WTC11 (cell line): ENCODE measurements around the gene PCSK2. TPM values are rescaled to one million over a fixed set of nuclear protein-coding genes. Genes with fewer than 3 reads are reported as not detected.

ENCODE experiments used
- AR ChIP-seq: fragments of 250-450 bp; sonication (Bioruptor Pico); IDR thresholded peaks from 2 replicates; pipeline ENCODE4 v1.9.0; 2021; ENCODE audit warnings: mild to moderate bottlenecking
- ATF1 ChIP-seq: sonication (generic); formaldehyde crosslinking; IDR thresholded peaks from 2 replicates; pipeline ENCODE4 v1.8.1; 2023; ENCODE audit warnings: mild to moderate bottlenecking, moderate library complexity, missing genetic modification reagents
- ATF3 ChIP-seq: sonication (generic); formaldehyde crosslinking; conservative IDR thresholded peaks from 2 replicates; pipeline ENCODE4 v1.8.1; 2022; ENCODE audit warnings: mild to moderate bottlenecking, missing genetic modification reagents
- CBFB ChIP-seq: sonication (generic); formaldehyde crosslinking; IDR thresholded peaks from 2 replicates; pipeline ENCODE4 v1.8.1; 2022; ENCODE audit warnings: mild to moderate bottlenecking, low read depth, missing genetic modification reagents
- CREM ChIP-seq: sonication (generic); formaldehyde crosslinking; IDR thresholded peaks from 2 replicates; pipeline ENCODE4 v1.8.1; 2022; ENCODE audit warnings: mild to moderate bottlenecking, missing genetic modification reagents, moderate library complexity
- ELF4 ChIP-seq: sonication (generic); formaldehyde crosslinking; IDR thresholded peaks from 2 replicates; pipeline ENCODE4 v1.8.1; 2022; ENCODE audit warnings: low read depth, mild to moderate bottlenecking, moderate library complexity, missing genetic modification reagents
- FOXJ3 ChIP-seq: sonication (generic); formaldehyde crosslinking; IDR thresholded peaks from 2 replicates; pipeline ENCODE4 v1.9.0; 2021; ENCODE audit warnings: missing genetic modification reagents, mild to moderate bottlenecking, borderline replicate concordance
- GABPB1 ChIP-seq: sonication (generic); formaldehyde crosslinking; IDR thresholded peaks from 2 replicates; pipeline ENCODE4 v1.8.1; 2023; ENCODE audit warnings: mild to moderate bottlenecking, missing genetic modification reagents
- GRHL2 ChIP-seq: fragments of 250-450 bp; sonication (Bioruptor Pico); IDR thresholded peaks from 2 replicates; pipeline ENCODE4 v1.8.0; 2022; ENCODE audit warnings: mild to moderate bottlenecking, moderate library complexity; ENCODE audit not compliant: insufficient replicate concordance, severe bottlenecking
- IRF2 ChIP-seq: sonication (generic); formaldehyde crosslinking; IDR thresholded peaks from 2 replicates; pipeline ENCODE4 v1.8.0; 2022; ENCODE audit warnings: low read depth, missing genetic modification reagents, borderline replicate concordance
- MLX ChIP-seq: sonication (generic); formaldehyde crosslinking; IDR thresholded peaks from 2 replicates; pipeline ENCODE4 v1.8.1; 2023; ENCODE audit warnings: mild to moderate bottlenecking, missing genetic modification reagents, moderate library complexity
- MYBL2 ChIP-seq: sonication (generic); formaldehyde crosslinking; IDR thresholded peaks from 2 replicates; pipeline ENCODE4 v1.8.1; 2023; ENCODE audit warnings: mild to moderate bottlenecking, moderate library complexity, missing genetic modification reagents
- NFE2L1 ChIP-seq: sonication (generic); formaldehyde crosslinking; IDR thresholded peaks from 2 replicates; pipeline ENCODE4 v1.8.1; 2023; ENCODE audit warnings: missing genetic modification reagents
- NFYB ChIP-seq: sonication (generic); formaldehyde crosslinking; conservative IDR thresholded peaks from 2 replicates; pipeline ENCODE4 v1.8.0; 2022; ENCODE audit warnings: low read depth, missing genetic modification reagents
- PRDM15 ChIP-seq: sonication (generic); formaldehyde crosslinking; IDR thresholded peaks from 2 replicates; pipeline ENCODE4 v1.8.0; 2022; ENCODE audit warnings: missing genetic modification reagents
- PRRX2 ChIP-seq: fragments of 250-450 bp; sonication (Bioruptor Pico); IDR thresholded peaks from 2 replicates; pipeline ENCODE4 v1.8.0; 2021; ENCODE audit warnings: mild to moderate bottlenecking
- RELA ChIP-seq: sonication (generic); formaldehyde crosslinking; IDR thresholded peaks from 2 replicates; pipeline ENCODE4 v1.8.1; 2022; ENCODE audit warnings: missing genetic modification reagents, mild to moderate bottlenecking, borderline replicate concordance
- SOX15 ChIP-seq: fragments of 250-450 bp; sonication (Bioruptor Pico); IDR thresholded peaks from 2 replicates; pipeline ENCODE4 v1.9.0; 2021; ENCODE audit warnings: mild to moderate bottlenecking
- TCF7 ChIP-seq: sonication (generic); formaldehyde crosslinking; IDR thresholded peaks from 2 replicates; pipeline ENCODE4 v1.8.0; 2022; ENCODE audit warnings: mild to moderate bottlenecking, low read depth, missing genetic modification reagents, moderate library complexity
- TEAD1 ChIP-seq: sonication (generic); formaldehyde crosslinking; IDR thresholded peaks from 2 replicates; pipeline ENCODE4 v1.8.0; 2022; ENCODE audit warnings: mild to moderate bottlenecking, missing genetic modification reagents
- USF1 ChIP-seq: sonication (generic); formaldehyde crosslinking; IDR thresholded peaks from 2 replicates; pipeline ENCODE4 v1.8.0; 2022; ENCODE audit warnings: mild to moderate bottlenecking, missing genetic modification reagents
- ZNF263 ChIP-seq: sonication (generic); formaldehyde crosslinking; IDR thresholded peaks from 2 replicates; pipeline ENCODE4 v1.8.1; 2022; ENCODE audit warnings: low read depth, mild to moderate bottlenecking, moderate library complexity, missing genetic modification reagents
- ZNF416 ChIP-seq: fragments of 250-450 bp; sonication (Bioruptor Pico); IDR thresholded peaks from 2 replicates; pipeline ENCODE4 v1.9.0; 2021; ENCODE audit warnings: mild to moderate bottlenecking, inconsistent platforms
- ZNF425 ChIP-seq: fragments of 250-450 bp; sonication (Bioruptor Pico); conservative IDR thresholded peaks from 2 replicates; pipeline ENCODE4 v1.9.0; 2021; ENCODE audit warnings: mild to moderate bottlenecking
- ZNF671 ChIP-seq: fragments of 250-450 bp; sonication (Bioruptor Pico); IDR thresholded peaks from 2 replicates; pipeline ENCODE4 v1.8.0; 2021; ENCODE audit warnings: mild to moderate bottlenecking
- ZSCAN18 ChIP-seq: fragments of 250-450 bp; sonication (Bioruptor Pico); IDR thresholded peaks from 2 replicates; pipeline ENCODE4 v2.1.2; 2022; ENCODE audit warnings: mild to moderate bottlenecking, moderate library complexity
- total RNA-seq: library from RNA; stranded (reverse); gene quantifications from 3 replicates; pipeline ENCODE4 v1.2.3, GENCODE V29; 2021

PCSK2 gene
- total RNA-seq, 1 experiment from 2014 or later, result 0.74 TPM

GRCh38 chr20:17227669-17228623, 1.1 kb downstream of the PCSK2 start (continued):
- TF ChIP-seq PRDM15 (CRISPR knock-in tag), result no peak
- TF ChIP-seq ZNF425, result no peak
- TF ChIP-seq ZSCAN18 (CRISPR knock-in tag), result no peak
- TF ChIP-seq ELF4 (CRISPR knock-in tag), result no peak
- TF ChIP-seq ATF1 (CRISPR knock-in tag), result no peak
- no peak for TF ChIP-seq MLX (CRISPR knock-in tag)
- TF ChIP-seq IRF2 (CRISPR knock-in tag), result no peak
- TF ChIP-seq TCF7 (CRISPR knock-in tag), result no peak
- TF ChIP-seq RELA (CRISPR knock-in tag), result no peak
- no peak for TF ChIP-seq AR (CRISPR knock-in tag)
- no peak for TF ChIP-seq ZNF263 (CRISPR knock-in tag)
- TF ChIP-seq ATF3, result no peak
- TF ChIP-seq PRRX2, result no peak
- no peak for TF ChIP-seq NFE2L1 (CRISPR knock-in tag)
- no peak for TF ChIP-seq MYBL2 (CRISPR knock-in tag)
- TF ChIP-seq SOX15 (CRISPR knock-in tag), result no peak
- no peak for TF ChIP-seq TEAD1 (CRISPR knock-in tag)
- TF ChIP-seq CBFB (CRISPR knock-in tag), result no peak
- no peak for TF ChIP-seq ZNF671 (CRISPR knock-in tag)
- no peak for TF ChIP-seq FOXJ3 (CRISPR knock-in tag)
- TF ChIP-seq GRHL2 (CRISPR knock-in tag), result no peak
- no peak for TF ChIP-seq ZNF416 (CRISPR knock-in tag)
- TF ChIP-seq NFYB (CRISPR knock-in tag), result 0 out of 2 replicates have a peak, but pooled peaks have one; percentile 14
- TF ChIP-seq GABPB1, result no peak
- TF ChIP-seq USF1, result peak; percentile 61
- TF ChIP-seq CREM (CRISPR knock-in tag), result peak; percentile 45; the same call in 1 of the 2 replicates
